Measurements from ENCODE around the gene ZNF367. TPM values are rescaled to one million over a fixed set of nuclear protein-coding genes. Genes with fewer than 3 reads are reported as not detected.

The ZNF367 gene
- total RNA-seq, 1 experiment from 2014 or later, result 14.0 TPM

GRCh38 chr9:96440671-96441199 is 22.6 kb upstream of the ZNF367 start:
- Histone ChIP-seq H3K4me3 (no peak overlapping the region), H3K27ac (no peak overlapping the region), H3K27me3 (ENCODE audit: insufficient read depth, low read depth) (no peaks in the 10 kb centered on the region), H3K4me1 (replicated peaks; ENCODE audit: insufficient read depth) (no peaks in the 10 kb centered on the region), H3K9me3 (ENCODE audit: insufficient read depth, low read depth) (no peaks in the 10 kb centered on the region), H3K79me2 (ENCODE audit: low read depth) (no peaks in the 10 kb centered on the region), H3F3A (ENCODE audit: insufficient read depth, low read depth) (peaks cover 4% of the 10 kb centered on the region; the same call in 1 of the 2 replicates), H3K9me2 (ENCODE audit: insufficient read depth) (no peaks in the 10 kb centered on the region), H3K36me3 (ENCODE audit: low read depth) (no peaks in the 10 kb centered on the region), H2AFZ (no peak overlapping the region), H4K20me1 (ENCODE audit: insufficient read depth) (no peaks in the 10 kb centered on the region), H3K4me2 (no peak overlapping the region)
- no TSS peak for BruUV-seq (replicated peaks)
- POLR2A ChIA-PET (ENCODE audit: unreplicated experiment), result no interaction called here
- TF ChIP-seq CTCF (conservative IDR thresholded peaks at IDR 0.05), result no peak
- no peak for TF ChIP-seq EZH2 (IDR thresholded peaks at IDR 0.05; ENCODE audit: low read depth)
- DNase-seq, result no peak
- CTCF ChIA-PET, result interaction anchor here (0.6 kb wide), 1 partner anchor 180 kb away, joined by 6 read pairs; no protein-coding TSS in a partner anchor
- intact Hi-C loops (cut with micrococcal nuclease; ENCODE audit: unreplicated experiment), result loop anchor here (10.0 kb wide), 2 partner anchors 334 to 414 kb away; partner anchors contain the start of genes ZNF510 and ZNF782

- BruUV-seq (replicated peaks), result no TSS peak
- intact Hi-C loops (cut with micrococcal nuclease; ENCODE audit: unreplicated experiment), result no loop called here
- Histone ChIP-seq H3K9me3 (ENCODE audit: insufficient read depth, low read depth) (no peaks in the 10 kb centered on the region), H3K4me1 (replicated peaks; ENCODE audit: insufficient read depth) (no peaks in the 10 kb centered on the region), H4K20me1 (ENCODE audit: insufficient read depth) (no peaks in the 10 kb centered on the region), H3K27me3 (ENCODE audit: insufficient read depth, low read depth) (no peaks in the 10 kb centered on the region), H3F3A (ENCODE audit: insufficient read depth, low read depth) (peaks cover 4% of the 10 kb centered on the region; the same call in 1 of the 2 replicates), H2AFZ (no peak overlapping the region), H3K4me2 (no peak overlapping the region), H3K36me3 (ENCODE audit: low read depth) (no peaks in the 10 kb centered on the region), H3K9me2 (ENCODE audit: insufficient read depth) (no peaks in the 10 kb centered on the region), H3K27ac (no peak overlapping the region), H3K4me3 (no peak overlapping the region), H3K79me2 (ENCODE audit: low read depth) (no peaks in the 10 kb centered on the region)
- ChIA-PET POLR2A (ENCODE audit: unreplicated experiment) (no interaction called here), CTCF (no interaction called here)
- no peak for DNase-seq
- TF ChIP-seq EZH2 (IDR thresholded peaks at IDR 0.05; ENCODE audit: low read depth), result no peak
- TF ChIP-seq CTCF (conservative IDR thresholded peaks at IDR 0.05), result no peak
Observed at GRCh38 chr9:96437454-96437853, 19.3 kb upstream of the ZNF367 start.

- H3F3A ChIP-seq (ENCODE audit: insufficient read depth, low read depth), result no peaks in the 10 kb centered on the region
- BruUV-seq (replicated peaks), result no TSS peak
- intact Hi-C loops (cut with micrococcal nuclease; ENCODE audit: unreplicated experiment), result no loop called here
- no peak for DNase-seq
- no peaks in the 10 kb centered on the region for H3K36me3 ChIP-seq (ENCODE audit: low read depth)
- no peaks in the 10 kb centered on the region for H3K9me2 ChIP-seq (ENCODE audit: insufficient read depth)
- H3K27ac ChIP-seq, result no peak overlapping the region
- H3K4me3 ChIP-seq, result no peak overlapping the region
- no peaks in the 10 kb centered on the region for H3K27me3 ChIP-seq (ENCODE audit: insufficient read depth, low read depth)
- TF ChIP-seq EZH2 (IDR thresholded peaks at IDR 0.05; ENCODE audit: low read depth) (no peak), CTCF (conservative IDR thresholded peaks at IDR 0.05) (no peak)
- no peaks in the 10 kb centered on the region for H3K4me1 ChIP-seq (replicated peaks; ENCODE audit: insufficient read depth)
- ChIA-PET CTCF (no interaction called here), POLR2A (ENCODE audit: unreplicated experiment) (no interaction called here)
- H2AFZ ChIP-seq, result no peak overlapping the region
- no peaks in the 10 kb centered on the region for H3K79me2 ChIP-seq (ENCODE audit: low read depth)
- no peak overlapping the region for H3K4me2 ChIP-seq
- H4K20me1 ChIP-seq (ENCODE audit: insufficient read depth), result no peaks in the 10 kb centered on the region
- no peaks in the 10 kb centered on the region for H3K9me3 ChIP-seq (ENCODE audit: insufficient read depth, low read depth)
Observed at GRCh38 chr9:96436456-96437126, 18.4 kb upstream of the ZNF367 start.
